Uterus (tissue), 4 donors: Measurements from ENCODE around the gene STX2. TPM values are rescaled to one million over a fixed set of nuclear protein-coding genes. Genes with fewer than 3 reads are reported as not detected.

Experiments
- DNase-seq, 2 donors: peaks; one replicate each; pipeline ENCODE4 v3.0.0-alpha.2; 2019 to 2020
- H3K27ac ChIP-seq, 2 donors: fragments of 200-600 bp; sonication (generic); 1 replicate in 1 of 2; 2 replicates in 1 of 2; pipeline ENCODE4 v1.5.1; 2016 to 2018
- H3K27me3 ChIP-seq, 2 donors: fragments of 200-600 bp; sonication (generic); one replicate each; pipeline ENCODE4 v1.5.1; 2018 to 2019; ENCODE audit warnings: control low read depth in 1 of 2
- H3K36me3 ChIP-seq, 2 donors: fragments of 200-600 bp; sonication (generic); one replicate each; pipeline ENCODE4 v1.5.1; 2019; ENCODE audit warnings: control low read depth in 1 of 2
- H3K4me1 ChIP-seq, 2 donors: fragments of 200-600 bp; sonication (generic); one replicate each; pipeline ENCODE4 v1.5.1; 2018 to 2019; ENCODE audit warnings: control low read depth in 1 of 2
- H3K4me3 ChIP-seq, 2 donors: fragments of 200-600 bp; sonication (generic); 1 replicate in 1 of 2; 2 replicates in 1 of 2; pipeline ENCODE4 v1.5.1; 2018 to 2019; ENCODE audit warnings: mild to moderate bottlenecking in 1 of 2
- H3K9me3 ChIP-seq, 2 donors: fragments of 200-600 bp; sonication (generic); one replicate each; pipeline ENCODE4 v1.5.1; 2019; ENCODE audit warnings: control low read depth in 1 of 2
- CTCF ChIP-seq, 4 experiments: fragments of 200-600 bp in 2 of 4; fragments of 450-650 bp in 2 of 4; sonication (generic) in 2 of 4; IDR thresholded peaks; one replicate each; pipeline ENCODE4 v1.5.1; 2016 to 2019; ENCODE audit warnings: antibody characterized with exemption in 4 of 4, mild to moderate bottlenecking in 2 of 4, moderate library complexity in 1 of 4
- POLR2A ChIP-seq, 2 donors: fragments of 450-650 bp; IDR thresholded peaks; one replicate each; pipeline ENCODE4 v1.6.1; 2016; ENCODE audit warnings: antibody characterized with exemption in 2 of 2, mild to moderate bottlenecking in 1 of 2, moderate library complexity in 1 of 2
- intact Hi-C: fragments of 100-400 bp; cut with DNase I; formaldehyde crosslinking; loops from one replicate; pipeline ENCODE4 v1.15.1; 2023; ENCODE audit warnings: low total_unique reads
- total RNA-seq, 4 donors: library from RNA; depleted of rRNA in 3 of 4; stranded (reverse); fragments of >200 nt in 3 of 4; gene quantifications; one replicate each; pipeline versions ENCODE4 v1.1.0 to v1.2.4, GENCODE V29; 2014 to 2023
- donor health status: DM: yes; HTN: yes; CAD: no.

The STX2 gene
- total RNA-seq, 4 donors from 2014 or later: 33.5 to 44.6 (median 35.4) TPM

DNA sequence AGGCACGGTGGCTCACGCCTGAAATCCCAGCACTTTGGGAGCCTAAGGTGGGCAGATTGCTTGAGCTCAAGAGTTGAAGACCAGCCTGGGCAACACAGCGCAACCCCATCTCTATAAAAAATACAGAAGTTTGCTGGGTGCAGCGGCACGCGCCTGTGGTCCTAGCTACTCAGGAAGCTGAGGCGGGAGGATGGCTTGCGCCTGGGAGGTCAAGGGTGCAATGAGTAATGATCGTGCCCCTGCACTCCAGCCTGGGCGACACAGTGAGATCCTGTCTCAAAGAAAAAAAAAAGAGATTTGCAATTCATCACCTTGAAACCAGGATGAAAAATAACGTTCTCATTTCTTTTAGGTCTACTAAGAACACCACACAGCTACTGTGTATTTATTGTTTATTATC is 4.0 kb downstream of the STX2 start:
- H3K4me3 ChIP-seq: no peak overlapping the region
- H3K27ac ChIP-seq: no peak overlapping the region
- H3K27me3 ChIP-seq: no peaks in the 10 kb centered on the region
- DNase-seq: no peak
- intact Hi-C loops: loop anchor here (5.0 kb wide), 1 partner anchor 37 kb away; the partner anchor contains the start of gene RAN
- TF ChIP-seq POLR2A (IDR thresholded peaks at IDR 0.05) (no peak), CTCF (IDR thresholded peaks at IDR 0.05) (no peak)
- H3K4me1 ChIP-seq: peaks cover 0 to 5% of the 10 kb centered on the region in 2 donors
- no peaks in the 10 kb centered on the region for H3K36me3 ChIP-seq
- H3K9me3 ChIP-seq: no peaks in the 10 kb centered on the region

GRCh38 chr12:130832561-130833209 is 6.4 kb downstream of the STX2 start:
- Histone ChIP-seq H3K9me3 (no peaks in the 10 kb centered on the region), H3K27me3 (no peaks in the 10 kb centered on the region), H3K36me3 (no peaks in the 10 kb centered on the region), H3K4me1 (no peaks in the 10 kb centered on the region), H3K27ac (no peak overlapping the region), H3K4me3 (no peak overlapping the region)
- DNase-seq: no peak
- intact Hi-C loops: no loop called here
- TF ChIP-seq CTCF (IDR thresholded peaks at IDR 0.05) (no peak), POLR2A (IDR thresholded peaks at IDR 0.05) (no peak)

GRCh38 chr12:130831876-130832405 is 7.1 kb downstream of the STX2 start:
- no peaks in the 10 kb centered on the region for H3K27me3 ChIP-seq
- no peak overlapping the region for H3K27ac ChIP-seq
- no peaks in the 10 kb centered on the region for H3K36me3 ChIP-seq
- H3K4me1 ChIP-seq: no peaks in the 10 kb centered on the region
- no peaks in the 10 kb centered on the region for H3K9me3 ChIP-seq
- no peak for DNase-seq
- intact Hi-C loops: no loop called here
- H3K4me3 ChIP-seq: no peak overlapping the region
- TF ChIP-seq CTCF (IDR thresholded peaks at IDR 0.05) (no peak), POLR2A (IDR thresholded peaks at IDR 0.05) (no peak)

- H3K4me3 ChIP-seq: no peak overlapping the region
- intact Hi-C loops: no loop called here
- H3K36me3 ChIP-seq: no peaks in the 10 kb centered on the region
- no peak overlapping the region for H3K27ac ChIP-seq
- no peak for DNase-seq
- TF ChIP-seq POLR2A (IDR thresholded peaks at IDR 0.05): no peak
- no peak for TF ChIP-seq CTCF (IDR thresholded peaks at IDR 0.05)
- H3K27me3 ChIP-seq: no peaks in the 10 kb centered on the region
- H3K4me1 ChIP-seq: no peaks in the 10 kb centered on the region
- H3K9me3 ChIP-seq: no peaks in the 10 kb centered on the region
These were observed 7.8 kb downstream of the STX2 start for GRCh38 chr12:130831246-130831645.

GRCh38 chr12:130830246-130830551 is 8.9 kb downstream of the STX2 start:
- DNase-seq: no peak
- Histone ChIP-seq H3K4me1 (no peaks in the 10 kb centered on the region), H3K27ac (no peak overlapping the region)

More at GRCh38 chr12:130830246-130830551, 8.9 kb downstream of the STX2 start:
- intact Hi-C loops: no loop called here
- Histone ChIP-seq H3K4me3 (no peak overlapping the region), H3K36me3 (no peaks in the 10 kb centered on the region), H3K9me3 (no peaks in the 10 kb centered on the region), H3K27me3 (no peaks in the 10 kb centered on the region)
- TF ChIP-seq POLR2A (IDR thresholded peaks at IDR 0.05) (no peak), CTCF (IDR thresholded peaks at IDR 0.05) (no peak)
